Large intestine (tissue), 3 donors: ENCODE data around the gene PPP2R5C. TPM values are rescaled to one million over a fixed set of nuclear protein-coding genes. Genes with fewer than 3 reads are reported as not detected.

Source experiments
- DNase-seq, 2 donors: peaks; one replicate each; pipeline versions ENCODE4 v3.0.0 to v3.0.0-alpha.2; 2013
- H3K27ac ChIP-seq: one replicate; pipeline ENCODE4 v1.5.1; 2013; ENCODE audit warnings: low read length
- H3K27me3 ChIP-seq: 2 replicates; pipeline ENCODE4 v1.6.1; 2013; ENCODE audit warnings: low read length; ENCODE audit not compliant: control insufficient read depth, insufficient read depth
- H3K36me3 ChIP-seq: 2 replicates; pipeline ENCODE4 v1.6.1; 2013; ENCODE audit warnings: low read length; ENCODE audit not compliant: control insufficient read depth, insufficient read depth
- H3K4me1 ChIP-seq: one replicate; pipeline ENCODE4 v1.6.1; 2013; ENCODE audit warnings: low read length; ENCODE audit not compliant: control insufficient read depth, insufficient read depth
- H3K4me3 ChIP-seq: one replicate; pipeline ENCODE4 v1.5.1; 2013; ENCODE audit warnings: low read length
- H3K9me3 ChIP-seq: one replicate; pipeline ENCODE4 v1.6.1; 2013; ENCODE audit warnings: mild to moderate bottlenecking, low read depth, low read length, moderate library complexity; ENCODE audit not compliant: control insufficient read depth
- WGBS: methylation state at CpG from one replicate; pipeline ENCODE4 v1.1.5; 2013; ENCODE audit warnings: low lambda C conversion rate; ENCODE audit not compliant: insufficient coverage; 5-methylcytosine and 5-hydroxymethylcytosine counted together
- polyA plus RNA-seq: library from polyadenylated mRNA; unstranded; fragments of 120-200 nt; gene quantifications from one replicate; pipeline ENCODE4 v1.2.1, GENCODE V29; 2013

The PPP2R5C gene
- polyA plus RNA-seq, 1 donor, result 93.4 TPM

- Histone ChIP-seq H3K36me3 (peaks cover 57% of the 10 kb centered on the region), H3K4me3 (no peak overlapping the region), H3K9me3 (no peaks in the 10 kb centered on the region), H3K4me1 (no peaks in the 10 kb centered on the region), H3K27ac (no peak overlapping the region), H3K27me3 (no peaks in the 10 kb centered on the region)
- WGBS, result no CpG with 5 or more reads among the region's 8 CpGs
- DNase-seq, result no peak
Measured at GRCh38 chr14:101914083-101914482, 152.6 kb downstream of the PPP2R5C start.

GRCh38 chr14:101915871-101916815 lies 154.6 kb downstream of the PPP2R5C start:
- H3K9me3 ChIP-seq, result no peaks in the 10 kb centered on the region
- H3K27me3 ChIP-seq, result no peaks in the 10 kb centered on the region
- H3K36me3 ChIP-seq, result peaks cover 48% of the 10 kb centered on the region
- no peaks in the 10 kb centered on the region for H3K4me1 ChIP-seq
- H3K27ac ChIP-seq, result no peak overlapping the region
- H3K4me3 ChIP-seq, result no peak overlapping the region
- DNase-seq, result no peak
- 93% methylated on average over 3 of the region's 23 CpGs for WGBS

- Histone ChIP-seq H3K27ac (no peak overlapping the region), H3K4me3 (no peak overlapping the region), H3K27me3 (no peaks in the 10 kb centered on the region), H3K9me3 (no peaks in the 10 kb centered on the region), H3K36me3 (peaks cover 48% of the 10 kb centered on the region), H3K4me1 (no peaks in the 10 kb centered on the region)
- 87% methylated on average over 4 of the region's 18 CpGs for WGBS
- DNase-seq, result no peak
Measured at GRCh38 chr14:101916816-101917412, 155.4 kb downstream of the PPP2R5C start.

- Histone ChIP-seq H3K4me3 (no peak overlapping the region), H3K27ac (no peak overlapping the region), H3K4me1 (no peaks in the 10 kb centered on the region), H3K27me3 (no peaks in the 10 kb centered on the region), H3K9me3 (no peaks in the 10 kb centered on the region), H3K36me3 (peaks cover 44% of the 10 kb centered on the region)
- no peak for DNase-seq
- 82% methylated on average over 3 of the region's 17 CpGs for WGBS
Measured at GRCh38 chr14:101917413-101918017, 156.0 kb downstream of the PPP2R5C start.

- H3K9me3 ChIP-seq, result no peaks in the 10 kb centered on the region
- H3K36me3 ChIP-seq, result peaks cover 45% of the 10 kb centered on the region
- DNase-seq, result no peak
- no peaks in the 10 kb centered on the region for H3K27me3 ChIP-seq
- H3K27ac ChIP-seq, result no peak overlapping the region
- no peak overlapping the region for H3K4me3 ChIP-seq
- WGBS, result 88% methylated on average over 3 of the region's 22 CpGs
- no peaks in the 10 kb centered on the region for H3K4me1 ChIP-seq
Measured at GRCh38 chr14:101918065-101918989, 156.8 kb downstream of the PPP2R5C start.

GRCh38 chr14:101920271-101920670 lies 158.8 kb downstream of the PPP2R5C start:
- Histone ChIP-seq H3K36me3 (peaks cover 37% of the 10 kb centered on the region), H3K27me3 (no peaks in the 10 kb centered on the region), H3K27ac (no peak overlapping the region), H3K4me1 (no peaks in the 10 kb centered on the region), H3K9me3 (no peaks in the 10 kb centered on the region), H3K4me3 (no peak overlapping the region)
- WGBS, result 80% methylated on average over 1 of the region's 4 CpGs
- DNase-seq, result no peak

- Histone ChIP-seq H3K27ac (no peak overlapping the region), H3K36me3 (peaks cover 29% of the 10 kb centered on the region), H3K27me3 (no peaks in the 10 kb centered on the region), H3K4me1 (no peaks in the 10 kb centered on the region), H3K9me3 (no peaks in the 10 kb centered on the region), H3K4me3 (no peak overlapping the region)
- no peak for DNase-seq
- WGBS, result no CpG with 5 or more reads among the region's 7 CpGs
Measured at GRCh38 chr14:101922866-101923265, 161.4 kb downstream of the PPP2R5C start.

- 100% methylated on average over 1 of the region's 33 CpGs for WGBS
- Histone ChIP-seq H3K4me1 (peaks cover 2% of the 10 kb centered on the region), H3K27me3 (no peaks in the 10 kb centered on the region), H3K9me3 (no peaks in the 10 kb centered on the region), H3K27ac (no peak overlapping the region), H3K4me3 (no peak overlapping the region), H3K36me3 (peaks cover 26% of the 10 kb centered on the region)
- DNase-seq, result no peak
Measured at GRCh38 chr14:101925152-101925551, 163.6 kb downstream of the PPP2R5C start.

- Histone ChIP-seq H3K4me1 (peaks cover 2% of the 10 kb centered on the region), H3K4me3 (no peak overlapping the region), H3K27me3 (no peaks in the 10 kb centered on the region), H3K9me3 (no peaks in the 10 kb centered on the region), H3K27ac (no peak overlapping the region), H3K36me3 (peaks cover 26% of the 10 kb centered on the region)
- no peak for DNase-seq
- no CpG with 5 or more reads among the region's 8 CpGs for WGBS
Measured at GRCh38 chr14:101926085-101926484, 164.6 kb downstream of the PPP2R5C start.

- Histone ChIP-seq H3K27me3 (no peaks in the 10 kb centered on the region), H3K36me3 (peaks cover 22% of the 10 kb centered on the region), H3K27ac (no peak overlapping the region), H3K4me3 (no peak overlapping the region), H3K9me3 (no peaks in the 10 kb centered on the region), H3K4me1 (peaks cover 2% of the 10 kb centered on the region)
- no peak for DNase-seq
- WGBS, result 92% methylated on average over 2 of the region's 5 CpGs
Measured at GRCh38 chr14:101926620-101927019, 165.1 kb downstream of the PPP2R5C start.
